Jurkat, Clone E6-1 (cell line): ENCODE data around the gene GTF3C1.

ENCODE experiments used
- DNase-seq: peaks from one replicate; pipeline ENCODE4 v3.0.0-alpha.2; 2011; ENCODE audit warnings: low read depth, low spot score
- H3K4me3 ChIP-seq: 2 replicates; pipeline ENCODE4 v1.5.1; 2011; ENCODE audit warnings: mild to moderate bottlenecking, low read length, control low read depth, moderate library complexity

GTF3C1 gene

DNA sequence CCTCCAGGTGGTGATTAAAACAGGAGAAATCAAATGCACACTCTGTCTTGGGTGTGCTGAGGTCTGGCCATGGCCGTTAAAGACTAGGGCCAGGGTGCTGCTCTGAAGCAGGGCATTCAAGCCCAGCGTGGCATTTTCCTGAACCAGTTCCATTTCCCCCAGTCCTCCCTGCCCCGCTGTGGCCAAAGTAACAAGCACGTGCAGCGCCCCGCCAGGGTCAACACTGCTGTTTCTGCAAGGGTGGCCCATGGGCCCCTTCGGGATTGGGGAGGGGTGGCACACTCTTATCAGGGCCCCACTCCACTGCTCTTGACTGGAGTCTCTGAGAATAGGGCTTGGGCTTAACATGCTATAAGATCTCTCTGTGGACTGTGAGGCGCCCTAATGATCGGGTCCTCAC lies 74.8 kb downstream of the GTF3C1 start:
- DNase-seq = no peak
- no peak overlapping the region for H3K4me3 ChIP-seq

DNA sequence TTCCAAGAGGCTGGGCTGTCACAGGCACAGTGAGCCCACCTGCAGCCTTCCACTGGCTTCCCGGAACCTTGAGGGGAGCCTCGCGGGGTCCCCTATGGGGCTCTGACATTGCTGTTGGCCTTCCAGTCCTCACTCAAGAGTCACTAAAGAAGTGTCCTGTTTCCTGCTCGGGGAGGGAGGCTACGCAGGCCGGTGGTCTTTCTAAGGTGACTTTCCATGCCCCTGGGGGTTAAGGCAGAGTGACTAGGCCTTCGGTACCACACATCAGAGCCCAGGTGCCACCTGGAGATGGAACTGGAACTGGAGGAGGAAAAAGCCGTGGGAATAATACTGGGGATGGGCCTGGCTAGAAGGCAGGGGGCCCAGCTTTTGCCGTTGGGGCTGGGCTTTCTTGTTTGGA lies 75.7 kb downstream of the GTF3C1 start:
- H3K4me3 ChIP-seq = no peak overlapping the region
- no peak for DNase-seq

DNA sequence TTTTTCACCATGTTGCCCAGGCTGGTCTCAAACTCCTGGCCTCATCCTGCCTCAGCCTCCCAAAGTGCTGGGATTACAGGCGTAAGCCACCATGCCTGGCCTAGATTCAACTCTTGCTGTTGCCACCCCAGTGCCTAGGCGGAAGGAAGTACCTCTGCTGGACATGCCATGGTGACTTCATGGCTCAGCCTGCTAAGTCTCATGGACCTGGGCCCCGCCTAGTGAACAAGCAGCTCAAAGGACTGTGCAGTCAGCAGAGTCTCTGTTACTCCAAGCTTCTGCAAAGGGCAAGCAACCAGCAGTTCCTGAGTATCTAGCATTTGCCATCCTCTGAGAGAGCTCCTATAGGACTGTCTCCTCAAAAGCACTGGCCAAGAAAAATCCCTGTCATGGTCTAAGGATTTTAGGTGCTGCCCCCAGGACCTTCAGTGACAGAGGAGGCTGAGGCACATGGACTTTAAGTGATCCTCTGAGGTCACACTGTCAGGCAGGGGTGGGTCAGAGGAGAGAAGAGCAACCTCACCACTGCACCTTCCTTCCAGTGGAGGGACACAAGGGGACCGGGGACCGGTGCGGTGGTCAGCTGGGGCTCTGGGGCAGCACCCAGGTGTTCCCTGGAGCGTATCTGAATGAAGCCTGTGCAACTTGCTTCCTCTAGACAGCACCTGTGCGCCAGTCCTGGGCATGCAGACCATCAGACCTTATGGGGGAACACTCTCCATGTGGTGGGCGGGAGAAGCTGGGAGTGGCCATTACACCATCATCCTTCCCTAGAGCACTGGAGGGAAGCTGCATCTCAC lies 76.4 kb downstream of the GTF3C1 start:
- DNase-seq = no peak
- H3K4me3 ChIP-seq = no peak overlapping the region

DNA sequence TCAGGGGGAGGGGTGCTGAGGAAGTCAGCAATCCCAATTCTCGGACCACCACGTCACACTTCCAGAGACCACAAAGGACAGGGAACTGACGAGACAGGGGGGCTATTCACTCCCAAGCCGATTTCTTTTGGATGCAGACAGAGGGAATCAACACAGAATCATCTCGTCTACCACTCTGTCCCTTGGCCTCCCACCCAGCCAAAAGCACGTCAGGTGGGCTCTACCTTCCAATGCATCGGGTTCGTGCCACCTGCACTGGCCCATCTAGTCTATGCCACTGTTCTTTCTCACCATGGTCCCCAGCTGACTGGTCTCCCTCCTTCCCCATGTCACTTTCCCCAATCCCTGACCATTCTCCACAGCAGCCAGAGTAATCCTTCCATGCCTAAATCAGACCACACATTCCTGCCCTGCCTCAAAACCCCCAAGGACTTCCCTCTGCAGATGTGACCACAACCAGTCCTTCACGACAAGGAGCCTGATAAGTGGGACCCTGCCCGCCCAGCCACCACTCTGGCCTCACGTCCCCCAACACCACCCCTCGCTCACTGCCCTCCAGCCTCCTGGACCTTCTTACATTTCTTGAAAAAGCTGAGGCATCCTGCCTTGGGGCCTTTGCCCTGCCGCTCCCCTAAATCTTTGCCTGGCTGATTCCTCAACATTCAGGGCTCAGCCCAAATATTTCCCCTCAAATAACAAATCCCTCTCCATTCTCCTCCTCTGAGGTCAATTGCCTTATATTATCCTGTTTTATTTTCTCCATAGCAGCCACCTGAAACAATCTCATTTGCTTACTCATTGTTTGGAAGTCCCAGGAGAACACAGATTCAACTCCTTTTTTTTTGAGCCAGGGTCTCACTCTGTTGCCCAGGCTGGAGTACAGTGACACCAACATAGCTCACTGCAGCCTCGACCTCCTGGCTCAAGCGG lies 77.4 kb downstream of the GTF3C1 start:
- DNase-seq = no peak
- H3K4me3 ChIP-seq = no peak overlapping the region

DNA sequence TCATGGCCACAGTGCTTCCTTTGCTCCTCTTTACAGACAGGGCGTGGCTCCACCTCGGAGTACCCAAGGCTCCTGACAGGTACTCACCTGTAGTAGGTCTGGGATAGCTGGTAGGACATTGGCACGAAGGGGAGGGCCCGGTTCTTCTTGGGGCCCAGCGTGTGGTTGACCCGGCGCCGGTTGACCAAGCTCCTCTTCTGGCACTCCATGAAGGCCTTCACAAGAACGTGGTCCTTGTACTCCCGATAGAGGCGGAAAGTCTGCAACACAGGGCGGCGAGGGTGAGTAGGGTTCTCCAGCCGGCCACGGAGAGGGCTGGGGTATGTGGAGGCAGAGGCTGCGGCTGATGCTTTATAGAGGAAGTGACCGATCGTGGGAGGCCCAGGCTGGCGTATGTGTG lies 78.1 kb downstream of the GTF3C1 start:
- no peak overlapping the region for H3K4me3 ChIP-seq
- DNase-seq = no peak

DNA sequence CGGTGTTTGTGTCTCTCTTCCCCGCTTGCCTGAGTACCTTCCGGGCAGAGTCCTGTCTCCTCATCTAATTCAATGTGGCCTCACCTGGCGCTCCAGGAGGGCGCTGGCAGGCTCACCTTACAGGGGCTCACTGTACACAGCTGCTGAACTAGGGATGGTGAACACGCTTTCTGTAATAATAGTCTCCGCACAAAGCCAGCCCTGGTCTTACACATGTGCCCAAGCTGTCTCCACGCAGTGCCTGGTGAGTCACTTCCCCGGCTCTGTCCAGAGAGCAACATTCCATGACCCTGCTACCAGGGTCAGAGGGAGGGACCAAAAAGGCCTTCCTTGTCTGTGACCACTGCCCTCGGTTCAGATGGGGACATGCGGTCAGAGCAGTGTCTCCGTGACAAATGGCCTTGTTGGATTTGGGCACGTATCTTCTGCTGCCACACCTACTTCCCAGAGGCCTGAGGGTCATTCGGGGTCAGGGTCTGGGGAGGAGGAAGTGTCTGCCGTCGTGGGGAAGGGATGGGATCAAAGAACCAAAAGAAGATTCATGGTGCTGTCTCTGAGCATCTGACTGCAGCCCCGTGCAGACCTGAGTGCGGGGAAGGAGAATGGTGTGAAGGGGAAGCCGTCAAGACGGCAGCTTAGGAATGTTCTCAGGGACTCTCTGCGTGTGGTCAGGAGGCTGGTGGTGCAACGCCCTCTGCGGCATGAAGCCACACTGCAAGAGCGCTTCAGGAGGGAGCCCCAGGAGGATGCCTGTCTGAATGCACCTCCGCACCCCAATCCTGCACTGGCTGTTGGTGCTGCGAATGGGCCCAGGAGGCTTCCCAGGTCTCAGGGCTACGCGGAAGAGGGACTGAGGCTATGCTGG lies 78.9 kb downstream of the GTF3C1 start:
- DNase-seq = no peak
- H3K4me3 ChIP-seq = no peak overlapping the region

DNA sequence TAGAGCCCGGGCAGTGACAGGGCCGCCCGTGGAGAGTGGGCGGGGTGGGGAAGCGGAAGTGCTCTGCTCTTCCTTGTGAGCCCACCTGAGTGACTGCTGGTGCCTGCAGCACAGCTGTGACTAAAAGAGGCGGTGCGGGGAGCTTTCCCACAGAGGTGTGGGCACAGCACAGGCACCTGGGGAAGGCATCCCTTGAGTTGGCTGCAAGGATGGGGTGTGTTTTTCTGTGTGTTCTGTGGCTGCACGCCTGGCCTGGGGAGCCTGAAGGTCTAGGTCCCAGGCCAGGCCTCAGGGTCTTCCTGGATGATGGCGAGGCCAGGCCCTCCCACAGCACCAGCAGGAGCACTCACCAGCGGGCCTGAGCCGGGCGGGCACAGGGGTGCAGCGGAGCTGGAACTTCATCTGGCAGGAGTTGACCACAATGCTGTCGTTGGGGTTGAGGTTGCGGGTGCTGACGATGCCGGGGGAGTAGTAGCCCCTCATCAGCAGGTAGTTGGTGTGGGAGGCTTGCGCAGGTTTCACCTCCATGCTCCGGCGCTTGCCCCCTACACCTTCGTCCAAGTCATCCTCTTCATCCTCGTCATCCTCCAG lies 80.7 kb downstream of the GTF3C1 start:
- DNase-seq = no peak
- H3K4me3 ChIP-seq = no peak overlapping the region

DNA sequence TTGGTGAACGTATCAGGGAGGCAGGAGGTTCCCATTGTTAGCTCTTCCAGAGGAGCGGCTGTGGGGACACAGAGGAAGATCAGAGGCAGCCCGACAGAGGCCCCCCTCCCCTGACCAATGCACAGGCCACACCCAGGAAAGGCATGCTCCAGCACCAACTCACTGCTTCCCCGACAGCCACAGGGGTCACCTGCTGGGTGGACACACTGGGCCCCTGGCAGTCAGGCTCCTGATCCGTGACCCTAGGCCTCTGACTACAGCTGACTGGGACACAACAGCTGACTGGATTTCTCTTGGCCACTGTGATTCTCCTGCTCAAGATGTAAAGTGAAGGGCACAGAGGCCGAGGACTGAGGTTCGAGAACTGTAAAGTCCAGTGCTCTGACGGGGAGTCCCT lies 84.2 kb downstream of the GTF3C1 start:
- DNase-seq = no peak
- H3K4me3 ChIP-seq = no peak overlapping the region

DNA sequence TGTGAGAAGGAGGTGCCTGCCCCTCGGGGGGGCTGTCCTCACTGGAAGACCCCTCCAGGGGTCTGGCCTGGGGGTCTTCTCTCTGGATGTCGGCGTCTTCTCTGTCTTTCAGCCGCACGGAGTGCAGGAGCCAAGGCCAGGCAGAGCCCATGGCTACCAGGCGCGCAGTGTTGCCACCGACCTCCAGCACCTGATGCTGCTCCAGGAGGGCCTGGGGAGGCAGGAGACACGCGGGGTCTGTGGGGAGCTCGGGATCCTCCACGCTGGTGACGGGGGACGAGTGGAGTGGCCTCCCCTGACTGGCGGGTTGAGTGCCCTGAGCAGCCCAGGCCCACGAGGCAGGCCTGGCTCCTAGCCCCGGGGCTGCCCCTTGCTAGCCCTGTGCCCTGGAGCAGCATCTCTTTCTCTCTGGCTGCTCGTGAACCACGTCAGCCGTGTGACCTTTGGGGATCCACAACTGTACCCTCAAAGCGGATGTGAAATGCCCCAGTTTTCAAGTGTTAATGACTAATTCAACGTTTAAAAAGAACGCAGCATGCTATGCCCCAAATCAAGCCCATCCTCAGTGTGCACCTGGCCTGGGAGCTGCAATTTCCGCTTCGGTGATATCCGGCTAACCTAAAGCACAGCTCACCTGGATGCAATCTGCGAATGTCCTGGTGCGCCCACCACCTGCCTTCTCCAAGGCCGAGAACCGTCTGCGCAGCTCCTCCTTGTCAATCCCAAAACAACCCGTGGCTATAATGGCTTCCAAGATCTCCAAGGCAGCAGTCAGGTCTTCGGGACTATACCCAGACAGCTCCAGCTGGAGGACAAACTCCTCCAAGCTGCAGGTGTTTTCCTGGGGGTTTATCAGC lies 84.9 kb downstream of the GTF3C1 start:
- H3K4me3 ChIP-seq = no peak overlapping the region
- DNase-seq = no peak

DNA sequence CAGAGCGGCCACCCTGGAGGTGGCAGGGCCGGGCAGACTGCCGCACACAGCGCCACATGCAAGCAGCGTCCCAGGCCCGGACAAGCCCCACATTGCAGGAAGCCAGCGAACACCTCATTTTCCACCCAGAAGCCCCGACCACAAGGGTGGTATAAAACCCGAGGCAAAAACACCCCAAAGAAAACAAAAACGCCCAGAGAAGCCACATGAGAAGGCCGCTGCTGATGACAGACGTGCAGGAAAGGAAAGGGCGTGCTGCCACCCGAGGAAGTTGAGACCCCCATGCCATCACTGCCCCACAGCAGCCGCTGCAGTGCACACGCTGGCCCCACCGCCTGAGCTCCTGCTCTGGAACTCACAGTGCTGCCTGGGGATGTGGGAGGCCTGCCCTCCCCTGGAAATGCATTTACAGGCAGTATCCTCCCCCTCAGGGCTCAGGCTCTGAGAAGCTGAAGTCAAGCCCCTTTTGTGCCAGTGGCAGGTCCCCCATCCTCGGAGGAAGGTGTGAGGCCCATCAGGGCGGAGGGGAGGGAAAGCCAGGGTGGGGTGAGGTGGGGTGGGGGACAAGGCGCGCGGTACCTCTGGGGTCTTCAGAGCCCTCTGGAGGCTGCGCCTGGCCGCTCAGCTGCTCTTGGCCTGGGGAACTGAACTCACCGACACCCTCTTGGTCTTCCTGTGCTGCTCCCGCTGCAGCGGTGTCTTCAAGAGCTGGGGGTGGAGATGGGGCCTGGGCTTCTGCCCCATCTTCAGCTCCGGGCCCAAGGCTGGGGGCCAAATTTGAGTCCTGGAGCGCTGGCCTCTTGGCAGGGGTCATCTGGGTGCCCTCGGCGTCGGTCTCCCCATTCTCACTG lies 85.7 kb downstream of the GTF3C1 start:
- H3K4me3 ChIP-seq = no peak overlapping the region
- DNase-seq = no peak

DNA sequence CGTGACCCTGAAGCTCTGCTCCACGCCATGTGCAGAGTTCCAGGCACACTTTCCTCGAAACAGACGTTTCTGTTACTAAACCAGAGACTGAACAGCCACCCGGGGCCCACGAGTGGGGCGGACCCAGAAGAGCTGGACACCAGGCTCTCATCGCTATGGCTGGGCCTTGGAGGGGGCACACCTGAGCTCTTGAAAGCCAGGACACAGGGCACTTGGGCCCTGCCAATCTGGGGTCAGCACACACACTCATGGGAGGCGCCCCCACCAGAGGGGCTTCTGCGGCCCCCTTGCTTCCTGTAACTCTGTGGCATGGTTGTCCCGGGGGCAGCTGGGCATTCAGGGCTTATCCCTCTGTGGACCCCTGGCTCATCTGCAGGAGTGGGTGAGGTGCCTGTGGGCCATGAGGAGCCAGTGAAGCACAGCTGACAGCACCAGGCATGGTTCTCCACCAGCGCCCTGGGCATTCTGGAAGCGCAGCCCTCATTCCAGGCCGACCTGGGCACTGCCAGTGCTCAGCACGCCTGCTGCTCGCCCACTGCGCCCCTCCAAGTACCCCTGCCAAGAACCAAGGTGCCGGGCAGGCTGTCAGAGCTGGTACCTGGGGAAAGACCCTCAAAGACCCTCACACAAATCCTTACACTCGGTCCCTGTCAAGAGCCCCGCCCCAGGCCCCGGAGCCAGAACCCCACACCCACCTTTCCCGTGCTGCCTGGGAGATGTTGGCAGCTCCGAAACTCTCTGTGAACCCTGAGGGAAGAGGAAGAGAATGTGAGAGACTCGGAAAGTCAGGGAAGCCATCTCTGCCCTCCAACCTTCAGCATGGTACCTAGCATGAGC lies 86.6 kb downstream of the GTF3C1 start:
- DNase-seq = no peak
- H3K4me3 ChIP-seq = no peak overlapping the region

DNA sequence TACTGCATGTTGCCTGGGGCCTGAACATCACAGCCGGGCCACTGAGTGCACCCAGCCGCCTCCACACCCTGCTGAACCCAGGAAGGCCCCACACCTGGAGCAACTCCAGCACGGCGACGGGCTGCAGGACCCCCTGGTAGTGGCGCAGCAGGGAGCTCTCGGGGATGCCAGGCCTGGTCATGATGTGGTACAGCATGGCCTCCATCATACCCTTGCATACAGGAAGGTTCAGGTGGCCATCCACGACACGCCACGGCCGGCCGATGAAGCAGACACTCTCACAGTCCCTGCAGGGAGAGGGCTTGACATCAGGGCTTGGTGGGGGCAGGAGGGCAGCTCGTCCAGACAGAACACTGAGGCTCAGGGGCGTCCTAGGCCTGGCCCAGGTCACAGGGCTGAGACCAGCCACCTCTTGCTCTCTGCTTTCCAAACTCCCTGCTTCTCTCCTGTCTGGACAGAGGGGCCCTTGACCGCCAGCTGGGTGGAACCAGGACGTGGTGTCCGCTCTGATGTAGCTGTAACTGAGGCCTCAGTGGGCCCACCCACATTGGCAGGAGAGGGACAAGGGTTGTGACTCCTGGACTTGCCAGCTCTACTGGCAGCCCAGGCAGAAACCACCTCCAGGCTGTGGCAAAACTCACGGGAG lies 87.4 kb downstream of the GTF3C1 start:
- no peak for DNase-seq
- H3K4me3 ChIP-seq = no peak overlapping the region

DNA sequence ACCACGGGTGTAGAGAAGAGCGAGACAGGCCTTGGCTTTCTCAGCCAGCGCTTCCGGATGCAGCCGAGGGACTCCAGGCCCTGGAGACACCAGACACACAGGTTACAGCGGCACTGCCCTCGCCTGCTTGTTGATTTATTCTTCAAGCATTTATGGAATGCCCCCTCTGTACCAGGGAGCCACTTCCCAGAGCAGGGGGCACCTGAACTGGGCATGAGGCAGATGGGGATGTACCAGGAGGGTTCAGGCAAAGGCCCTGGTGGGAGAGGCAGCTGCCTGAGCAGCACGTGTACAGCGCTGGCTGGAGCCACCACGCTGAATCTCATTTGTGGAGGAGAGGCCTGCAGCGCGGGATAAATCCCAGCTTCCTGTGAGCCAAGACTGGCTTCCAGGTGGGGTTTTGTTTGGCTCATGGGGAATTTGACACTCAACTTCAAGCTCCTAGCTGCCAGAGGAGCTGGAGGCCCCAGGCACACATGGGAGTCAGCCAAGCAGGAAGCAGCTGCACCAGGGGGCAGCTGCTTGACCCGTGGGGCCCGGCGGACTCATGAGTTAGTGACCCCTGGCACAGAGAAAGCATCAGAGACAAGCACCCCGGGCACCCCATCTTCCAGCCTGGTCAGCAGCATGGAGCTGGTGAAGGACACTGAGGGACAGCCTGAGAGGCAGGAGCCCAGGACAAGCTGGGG lies 88.1 kb downstream of the GTF3C1 start:
- no peak for DNase-seq
- no peak overlapping the region for H3K4me3 ChIP-seq

DNA sequence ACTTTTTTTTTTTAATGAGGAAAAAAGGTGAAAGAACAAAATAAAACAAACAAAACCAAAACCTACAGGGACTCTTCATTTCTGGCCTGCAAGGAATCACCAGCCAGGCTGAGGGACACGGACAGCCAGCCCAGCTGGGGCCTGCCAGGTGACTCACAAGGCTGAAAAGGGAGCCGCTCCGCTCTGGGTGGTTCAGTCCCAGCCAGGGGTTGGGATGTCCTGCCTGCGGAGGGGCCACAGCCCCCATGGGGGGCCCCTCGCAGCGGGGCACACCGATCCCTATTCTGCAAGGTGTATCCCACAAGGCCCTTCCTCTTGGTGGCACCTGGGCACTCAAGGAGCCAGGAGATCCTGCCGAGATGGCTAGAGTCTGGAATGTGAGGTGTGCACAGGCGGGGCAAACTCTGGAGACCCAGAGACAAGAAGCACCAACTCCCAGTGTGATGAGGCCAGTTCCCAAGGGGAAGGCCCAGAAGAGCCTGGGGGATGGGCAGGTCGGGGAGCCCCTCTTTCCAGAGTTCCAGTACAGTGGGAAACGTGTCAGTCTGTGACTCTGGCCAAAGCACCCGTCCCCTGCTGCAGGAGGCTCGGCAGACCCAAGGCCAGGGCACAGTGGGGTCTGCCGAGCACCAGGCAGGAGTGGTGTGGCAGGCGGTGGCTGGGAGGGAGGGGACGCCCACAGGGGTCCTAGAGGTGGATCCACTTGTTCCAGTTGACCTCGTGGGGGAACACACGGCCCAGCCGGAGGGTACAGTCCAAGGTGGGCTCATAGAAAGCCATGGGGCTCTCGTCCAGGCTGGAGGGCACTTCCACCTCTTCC lies 88.8 kb downstream of the GTF3C1 start:
- no peak overlapping the region for H3K4me3 ChIP-seq
- DNase-seq = no peak

DNA sequence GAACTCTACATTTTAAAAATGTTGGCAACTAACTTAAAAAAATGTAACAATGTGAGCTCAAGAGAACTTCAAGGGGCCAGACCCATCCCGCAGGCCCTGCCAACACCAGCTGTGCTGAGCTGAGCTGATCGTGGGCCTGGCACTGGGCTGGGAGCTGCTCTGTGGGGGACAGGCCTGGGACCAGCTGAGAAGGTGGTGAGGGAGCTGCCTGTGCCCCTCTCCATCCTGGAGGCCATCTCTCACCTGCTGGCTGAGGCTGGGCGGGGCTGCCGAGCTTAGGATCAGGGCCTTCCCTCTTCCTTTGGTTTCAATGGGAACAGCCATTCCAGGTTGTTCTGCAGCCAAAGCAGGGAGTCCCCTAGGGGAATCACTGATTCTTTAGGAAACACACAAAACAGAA lies 89.5 kb downstream of the GTF3C1 start:
- no peak for DNase-seq
- H3K4me3 ChIP-seq = no peak overlapping the region
